WI38 (cell line): ENCODE measurements around the gene PIGV.

Experiments
- H3K4me3 ChIP-seq: 2 replicates; pipeline ENCODE4 v1.5.1; 2011; ENCODE audit warnings: low read depth, mild to moderate bottlenecking, control low read depth, low read length
- TF ChIP-seq, protein P1 (sequence below): IDR thresholded peaks from 2 replicates; pipeline ENCODE4 v1.5.1; 2012; ENCODE audit warnings: low read depth, mild to moderate bottlenecking, control low read depth, low read length

The PIGV gene

GRCh38 chr1:26788836-26789611 is 1.3 kb downstream of the PIGV start:
- peak overlapping the region; percentile 61 for H3K4me3 ChIP-seq
- TF ChIP-seq, protein P1, sequence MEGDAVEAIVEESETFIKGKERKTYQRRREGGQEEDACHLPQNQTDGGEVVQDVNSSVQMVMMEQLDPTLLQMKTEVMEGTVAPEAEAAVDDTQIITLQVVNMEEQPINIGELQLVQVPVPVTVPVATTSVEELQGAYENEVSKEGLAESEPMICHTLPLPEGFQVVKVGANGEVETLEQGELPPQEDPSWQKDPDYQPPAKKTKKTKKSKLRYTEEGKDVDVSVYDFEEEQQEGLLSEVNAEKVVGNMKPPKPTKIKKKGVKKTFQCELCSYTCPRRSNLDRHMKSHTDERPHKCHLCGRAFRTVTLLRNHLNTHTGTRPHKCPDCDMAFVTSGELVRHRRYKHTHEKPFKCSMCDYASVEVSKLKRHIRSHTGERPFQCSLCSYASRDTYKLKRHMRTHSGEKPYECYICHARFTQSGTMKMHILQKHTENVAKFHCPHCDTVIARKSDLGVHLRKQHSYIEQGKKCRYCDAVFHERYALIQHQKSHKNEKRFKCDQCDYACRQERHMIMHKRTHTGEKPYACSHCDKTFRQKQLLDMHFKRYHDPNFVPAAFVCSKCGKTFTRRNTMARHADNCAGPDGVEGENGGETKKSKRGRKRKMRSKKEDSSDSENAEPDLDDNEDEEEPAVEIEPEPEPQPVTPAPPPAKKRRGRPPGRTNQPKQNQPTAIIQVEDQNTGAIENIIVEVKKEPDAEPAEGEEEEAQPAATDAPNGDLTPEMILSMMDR, result peak; percentile 89

GRCh38 chr1:26789612-26789865 is 1.8 kb downstream of the PIGV start:
- TF ChIP-seq, protein P1, result no peak
- H3K4me3 ChIP-seq, result no peak overlapping the region

DNA sequence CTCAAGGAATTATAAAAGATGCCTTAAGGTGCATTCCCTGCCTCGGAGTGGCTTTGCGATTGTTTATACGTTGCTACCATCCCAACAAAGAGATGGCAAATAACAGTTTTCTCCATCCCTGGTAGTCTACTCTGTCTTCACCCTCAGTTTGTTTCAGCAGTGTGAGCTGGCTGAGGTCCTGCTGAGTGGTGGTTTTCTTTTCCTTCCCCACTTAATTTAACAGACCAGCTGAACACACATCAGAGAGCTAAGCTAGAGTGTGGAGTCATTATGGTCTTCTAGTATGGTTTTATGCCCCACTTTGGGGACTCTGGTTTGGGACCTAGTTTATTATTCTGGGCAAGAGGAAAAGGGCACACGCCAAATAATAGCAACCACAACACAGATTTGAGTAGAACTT is 2.2 kb downstream of the PIGV start:
- no peak overlapping the region for H3K4me3 ChIP-seq
- TF ChIP-seq, protein P1, result no peak

DNA sequence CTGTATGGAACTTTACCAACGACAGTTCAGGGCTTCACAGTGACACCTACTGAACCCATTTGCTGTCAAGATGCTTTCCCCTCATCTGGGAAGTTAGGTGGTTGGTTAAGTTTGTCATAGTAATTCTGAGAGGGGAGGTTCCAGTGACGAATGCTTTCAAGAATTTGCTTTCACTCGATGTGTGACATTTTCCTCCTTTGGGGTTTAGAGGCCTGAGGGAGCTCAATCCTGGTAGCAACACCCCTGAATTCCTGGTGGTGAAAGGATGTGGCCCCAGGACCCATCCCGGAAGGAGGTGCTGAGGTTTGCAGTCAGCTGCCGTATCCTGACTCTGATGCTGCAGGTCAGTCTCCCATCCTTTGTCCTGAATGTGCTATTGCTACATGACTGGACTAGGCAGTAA is 2.8 kb downstream of the PIGV start:
- no peak overlapping the region for H3K4me3 ChIP-seq
- TF ChIP-seq, protein P1, result no peak

DNA sequence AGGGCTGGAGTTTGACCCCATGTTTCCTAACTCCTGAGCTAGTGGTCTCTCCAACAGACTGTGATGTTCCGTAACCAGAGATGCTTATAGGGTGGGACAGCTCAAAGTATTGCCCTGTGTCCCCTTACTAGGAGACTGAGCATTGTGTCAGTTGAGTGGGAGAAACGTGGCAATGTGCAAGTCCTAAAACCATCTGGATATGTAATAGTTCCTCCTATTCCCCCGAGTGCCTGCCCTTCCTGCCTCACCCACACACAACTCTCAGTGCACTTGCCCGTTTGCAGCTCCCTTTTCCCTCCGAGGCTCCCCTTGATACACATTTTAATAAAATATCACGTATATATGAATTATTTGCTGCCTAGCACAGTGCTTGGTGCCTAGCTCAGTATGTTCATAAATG is 3.4 kb downstream of the PIGV start:
- H3K4me3 ChIP-seq, result no peak overlapping the region
- TF ChIP-seq, protein P1, result no peak

DNA sequence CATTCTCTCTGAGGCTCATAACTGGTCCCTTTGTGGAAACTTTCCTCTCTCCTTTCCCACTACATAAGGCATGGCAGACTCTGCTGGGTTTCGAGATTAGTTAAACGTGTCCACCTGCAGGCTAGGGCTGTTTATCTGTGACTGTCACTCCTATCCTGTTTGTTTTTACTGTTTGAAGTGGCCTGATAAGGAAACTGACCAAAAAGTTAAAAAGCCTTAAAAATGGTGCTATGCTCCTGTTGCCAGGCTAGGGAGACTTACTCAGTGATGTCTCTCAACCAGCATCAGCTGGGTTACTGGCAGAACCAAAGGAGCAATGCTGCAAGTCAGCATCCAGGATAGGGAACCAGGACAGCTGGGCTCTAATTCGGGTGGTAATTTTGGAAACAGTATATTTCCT is 3.9 kb downstream of the PIGV start:
- TF ChIP-seq, protein P1, result no peak
- H3K4me3 ChIP-seq, result no peak overlapping the region

GRCh38 chr1:26792924-26793323 is 5.2 kb downstream of the PIGV start:
- no peak overlapping the region for H3K4me3 ChIP-seq
- TF ChIP-seq, protein P1, result no peak
